ENCODE measurements around the gene RGMA. TPM values are rescaled to one million over a fixed set of nuclear protein-coding genes. Genes with fewer than 3 reads are reported as not detected.

The RGMA gene
- total RNA-seq, 1 donor from 2014 or later, result 37.0 TPM

DNA sequence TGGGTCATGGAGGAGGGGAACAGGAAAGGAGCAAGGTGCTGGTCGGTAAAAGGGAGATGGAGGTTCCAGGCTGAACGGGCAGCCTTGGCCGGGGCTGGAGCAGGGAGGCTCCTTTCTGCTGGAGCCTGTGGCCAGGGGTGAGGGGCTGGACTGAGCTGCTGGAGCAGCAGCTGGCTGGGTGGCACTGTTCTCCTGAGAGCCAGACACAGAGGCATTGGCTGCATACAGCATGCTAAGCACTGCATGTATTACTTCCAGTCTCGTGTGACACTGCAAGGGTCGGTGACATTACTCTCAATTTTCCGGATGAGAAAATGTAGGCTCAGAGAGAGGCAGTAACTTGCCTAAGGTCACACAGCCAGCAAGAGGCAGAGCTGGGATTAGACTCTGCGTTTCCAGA lies 42.3 kb downstream of the RGMA start:
- peaks cover 8% of the 10 kb centered on the region for H3K9me3 Mint-ChIP-seq
- no peaks in the 10 kb centered on the region for H3K4me1 Mint-ChIP-seq (ENCODE audit: unreplicated experiment)
- H3K36me3 Mint-ChIP-seq, result peaks cover 36% of the 10 kb centered on the region
- DNase-seq (ENCODE audit: extremely low spot score, unreplicated experiment), result no peak
- no peak overlapping the region for H3K27ac Mint-ChIP-seq
- H3K27me3 Mint-ChIP-seq, result no peaks in the 10 kb centered on the region
- TF ChIP-seq, protein P1, sequence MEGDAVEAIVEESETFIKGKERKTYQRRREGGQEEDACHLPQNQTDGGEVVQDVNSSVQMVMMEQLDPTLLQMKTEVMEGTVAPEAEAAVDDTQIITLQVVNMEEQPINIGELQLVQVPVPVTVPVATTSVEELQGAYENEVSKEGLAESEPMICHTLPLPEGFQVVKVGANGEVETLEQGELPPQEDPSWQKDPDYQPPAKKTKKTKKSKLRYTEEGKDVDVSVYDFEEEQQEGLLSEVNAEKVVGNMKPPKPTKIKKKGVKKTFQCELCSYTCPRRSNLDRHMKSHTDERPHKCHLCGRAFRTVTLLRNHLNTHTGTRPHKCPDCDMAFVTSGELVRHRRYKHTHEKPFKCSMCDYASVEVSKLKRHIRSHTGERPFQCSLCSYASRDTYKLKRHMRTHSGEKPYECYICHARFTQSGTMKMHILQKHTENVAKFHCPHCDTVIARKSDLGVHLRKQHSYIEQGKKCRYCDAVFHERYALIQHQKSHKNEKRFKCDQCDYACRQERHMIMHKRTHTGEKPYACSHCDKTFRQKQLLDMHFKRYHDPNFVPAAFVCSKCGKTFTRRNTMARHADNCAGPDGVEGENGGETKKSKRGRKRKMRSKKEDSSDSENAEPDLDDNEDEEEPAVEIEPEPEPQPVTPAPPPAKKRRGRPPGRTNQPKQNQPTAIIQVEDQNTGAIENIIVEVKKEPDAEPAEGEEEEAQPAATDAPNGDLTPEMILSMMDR (conservative IDR thresholded peaks at IDR 0.05), result no peak
- H3K4me3 Mint-ChIP-seq, result no peak overlapping the region

DNA sequence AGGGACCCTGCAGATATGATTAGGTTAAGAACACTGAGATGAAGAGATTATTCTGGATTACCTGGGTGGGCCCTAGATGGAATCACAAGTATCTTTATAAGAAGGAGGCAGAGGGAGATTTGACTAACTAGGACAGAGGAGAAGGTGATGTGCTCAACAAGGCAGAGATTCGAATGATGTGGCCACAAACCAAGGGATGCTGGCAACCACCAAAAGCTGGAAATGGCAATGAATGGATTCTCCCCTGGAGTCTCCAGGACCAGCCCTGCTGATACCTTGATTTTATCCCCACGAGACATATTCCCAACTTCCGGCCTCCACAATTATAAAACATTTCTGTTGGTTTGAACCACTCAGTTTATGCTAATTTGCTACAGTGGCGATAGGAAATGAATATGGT lies 42.9 kb downstream of the RGMA start:
- Mint-ChIP-seq H3K27me3 (no peaks in the 10 kb centered on the region), H3K4me3 (no peak overlapping the region), H3K27ac (no peak overlapping the region), H3K9me3 (peaks cover 8% of the 10 kb centered on the region), H3K4me1 (ENCODE audit: unreplicated experiment) (no peaks in the 10 kb centered on the region), H3K36me3 (peaks cover 36% of the 10 kb centered on the region)
- TF ChIP-seq, protein P1 (conservative IDR thresholded peaks at IDR 0.05), result no peak
- no peak for DNase-seq (ENCODE audit: extremely low spot score, unreplicated experiment)

DNA sequence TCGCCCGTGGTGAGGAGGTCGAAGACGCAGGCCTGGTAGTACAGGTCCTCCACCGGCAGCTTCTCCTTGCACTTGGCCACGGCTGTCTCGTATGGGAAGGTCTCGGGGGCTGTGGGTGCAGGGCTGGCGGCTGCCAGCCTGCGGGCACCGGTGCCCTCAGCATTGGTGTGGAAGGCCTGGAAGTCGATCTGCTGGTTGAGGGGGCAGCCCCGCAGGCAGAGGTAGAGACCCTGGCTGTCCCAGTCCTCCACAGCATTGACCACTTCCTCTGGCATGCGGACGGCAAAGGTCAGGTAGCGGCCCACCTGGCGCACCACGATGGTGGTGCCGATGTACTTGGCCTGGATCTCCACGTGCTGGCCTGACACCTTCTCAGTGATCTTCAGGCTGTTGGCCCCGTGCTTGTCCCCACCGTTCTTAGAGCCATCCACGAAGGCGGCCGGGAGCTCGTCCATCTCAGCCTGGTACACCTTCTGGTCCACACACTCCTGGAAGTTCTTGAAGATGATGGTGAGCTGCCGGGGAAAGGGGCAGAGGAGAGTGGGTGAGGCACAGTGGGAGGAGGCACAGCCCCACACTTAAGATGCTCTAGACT lies 43.7 kb downstream of the RGMA start:
- peaks cover 3% of the 10 kb centered on the region for H3K27me3 Mint-ChIP-seq

DNA sequence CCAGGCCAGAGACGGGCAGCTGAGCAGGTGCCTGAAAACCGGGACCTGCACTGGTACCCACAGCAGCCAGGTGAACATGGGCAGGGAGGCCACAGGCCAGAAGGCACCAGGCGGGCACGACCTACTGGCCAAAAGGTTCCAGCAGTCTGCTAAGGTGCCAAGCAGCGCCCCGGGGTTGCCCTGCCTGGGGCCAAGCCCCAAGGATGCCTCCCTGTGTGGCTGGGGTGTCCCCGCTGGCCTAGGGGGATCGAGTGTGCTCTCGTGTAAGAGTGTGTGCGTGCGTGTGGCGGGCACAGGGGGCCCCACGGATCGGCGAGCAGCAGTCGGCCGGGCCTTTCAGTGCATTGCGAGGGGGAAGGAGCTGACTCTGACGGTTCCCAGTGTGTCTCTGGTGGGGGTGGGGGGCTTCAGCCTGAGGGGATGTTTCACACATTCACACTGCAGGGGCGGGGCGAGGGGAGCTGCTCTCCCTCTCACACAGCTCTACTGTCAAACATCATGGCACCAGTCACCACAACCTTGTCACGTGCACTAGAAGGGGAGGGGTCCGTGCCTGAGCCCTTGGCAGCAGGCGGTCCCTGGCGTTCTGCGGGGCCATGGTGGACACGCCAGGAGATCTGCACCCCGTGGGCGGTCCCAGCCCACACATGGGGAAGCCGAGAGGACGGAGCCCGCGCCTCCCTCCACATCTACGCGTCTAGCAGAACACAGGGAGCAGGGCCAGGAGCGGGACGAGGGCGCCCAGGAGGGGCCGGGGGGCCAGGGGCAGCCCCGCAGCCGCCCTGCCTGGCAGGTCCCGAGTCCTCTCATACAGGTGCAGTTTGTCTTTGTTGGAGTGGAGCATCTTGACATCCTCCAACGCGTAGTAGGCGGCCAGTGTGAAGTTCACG lies 44.5 kb downstream of the RGMA start:
- no peak for DNase-seq (ENCODE audit: extremely low spot score, unreplicated experiment)
- Mint-ChIP-seq H3K9me3 (peaks cover 8% of the 10 kb centered on the region), H3K27me3 (peaks cover 3% of the 10 kb centered on the region), H3K36me3 (peaks cover 43% of the 10 kb centered on the region), H3K27ac (no peak overlapping the region), H3K4me3 (no peak overlapping the region), H3K4me1 (ENCODE audit: unreplicated experiment) (no peaks in the 10 kb centered on the region)
- TF ChIP-seq, protein P1 (conservative IDR thresholded peaks at IDR 0.05), result no peak

More for the DNA sequence above, 43.7 kb downstream of the RGMA start:
- H3K4me1 Mint-ChIP-seq (ENCODE audit: unreplicated experiment), result no peaks in the 10 kb centered on the region
- no peak overlapping the region for H3K4me3 Mint-ChIP-seq
- H3K36me3 Mint-ChIP-seq, result peaks cover 39% of the 10 kb centered on the region
- peaks cover 8% of the 10 kb centered on the region for H3K9me3 Mint-ChIP-seq
- no peak for DNase-seq (ENCODE audit: extremely low spot score, unreplicated experiment)
- TF ChIP-seq, protein P1 (conservative IDR thresholded peaks at IDR 0.05), result no peak
- no peak overlapping the region for H3K27ac Mint-ChIP-seq

DNA sequence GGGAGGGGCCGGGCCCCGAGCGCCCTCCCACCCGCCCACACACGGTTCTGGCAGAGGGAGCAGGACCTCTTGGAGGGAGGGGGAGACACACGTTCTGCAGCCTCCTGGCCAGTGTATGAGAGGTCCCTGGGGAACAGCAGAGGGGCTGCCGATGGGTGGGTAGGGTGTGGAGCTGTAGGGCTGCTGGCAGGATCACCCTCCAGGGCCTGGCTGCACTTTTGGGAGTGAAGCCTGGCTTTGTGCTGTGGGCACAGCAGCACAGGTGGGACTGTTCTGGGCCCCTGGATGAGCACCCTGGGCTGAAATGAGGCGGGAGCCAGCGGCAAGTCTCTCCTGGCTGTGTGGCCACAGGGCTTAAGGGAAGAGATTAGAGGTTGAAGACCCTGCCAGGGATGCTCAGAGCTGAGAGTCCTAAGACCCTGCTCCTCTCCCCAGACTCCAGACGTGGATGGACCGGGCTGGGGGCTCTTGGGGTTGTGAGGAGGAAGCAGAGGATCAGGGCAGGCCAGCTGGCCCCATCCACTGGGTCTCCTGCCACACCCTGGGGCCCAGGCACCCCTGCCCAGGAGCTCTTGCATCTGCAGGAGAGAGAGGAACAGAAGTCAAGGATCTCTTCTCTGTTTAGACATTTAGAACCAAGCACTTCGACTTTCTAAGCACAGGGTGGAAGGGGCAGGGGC lies 45.2 kb downstream of the RGMA start:
- Mint-ChIP-seq H3K27ac (no peak overlapping the region), H3K36me3 (peaks cover 39% of the 10 kb centered on the region), H3K9me3 (peaks cover 8% of the 10 kb centered on the region), H3K4me1 (ENCODE audit: unreplicated experiment) (no peaks in the 10 kb centered on the region), H3K27me3 (peaks cover 3% of the 10 kb centered on the region), H3K4me3 (no peak overlapping the region)
- TF ChIP-seq, protein P1 (conservative IDR thresholded peaks at IDR 0.05), result no peak
- no peak for DNase-seq (ENCODE audit: extremely low spot score, unreplicated experiment)

Data from type B pancreatic cell (in vitro differentiated cells).